H1 (cell line): Measurements from ENCODE around the gene PPP1R14C. TPM values are rescaled to one million over a fixed set of nuclear protein-coding genes. Genes with fewer than 3 reads are reported as not detected.

Source experiments
- CEBPB ChIP-seq: IDR thresholded peaks from 2 replicates; pipeline ENCODE4 v1.6.1; 2012; ENCODE audit warnings: low read depth, low read length
- CHD7 ChIP-seq: fragments of 300-600 bp; sonication (generic); IDR thresholded peaks from 2 replicates; pipeline ENCODE4 v1.7.1; 2012; ENCODE audit warnings: low read length, moderate library complexity, mild to moderate bottlenecking, inconsistent platforms; ENCODE audit not compliant: insufficient replicate concordance
- PHF8 ChIP-seq: fragments of 200-600 bp; sonication (generic); conservative IDR thresholded peaks from 2 replicates; pipeline ENCODE4 v1.7.1; 2012; ENCODE audit warnings: low read depth, mild to moderate bottlenecking, inconsistent platforms, low read length, moderate library complexity
- POU5F1 ChIP-seq: IDR thresholded peaks from 2 replicates; pipeline ENCODE4 v1.6.1; 2011; ENCODE audit warnings: low read depth, mild to moderate bottlenecking, low read length, moderate library complexity
- SIN3A ChIP-seq, 2 experiments: IDR thresholded peaks in 1 of 2; conservative IDR thresholded peaks in 1 of 2; 2 replicates each; pipeline ENCODE4 v1.6.1; 2011 to 2012; ENCODE audit warnings: low read length in 2 of 2, improper control_type of control experiment in 1 of 2, low read depth in 1 of 2, mild to moderate bottlenecking in 1 of 2
- SIX5 ChIP-seq: IDR thresholded peaks from 2 replicates; pipeline ENCODE4 v1.6.1; 2011; ENCODE audit warnings: mild to moderate bottlenecking, low read depth, low read length
- polyA plus RNA-seq, 7 experiments: library from polyadenylated mRNA; depleted of rRNA in 3 of 7; stranded (reverse) in 5 of 7; unstranded in 2 of 7; fragments of >200 nt in 5 of 7; fragments of 200-250 nt in 2 of 7; gene quantifications; 1 replicate in 5 of 7; 2 replicates in 1 of 7; 4 replicates in 1 of 7; pipeline versions ENCODE4 v1.2.1 to v1.2.3, GENCODE V29; 2011 to 2013; ENCODE audit warnings: missing spikeins in 2 of 7, mixed read lengths in 2 of 7
- total RNA-seq: library from RNA; stranded (reverse); fragmentation: NEBNext Ultra II Directional; extraction: Animal tissue kit (Norgen Biotek cat#: 25700); gene quantifications from 2 replicates; pipeline ENCODE4 v1.2.1, GENCODE V29; 2021

Gene PPP1R14C
- total and polyA plus RNA-seq, 2 of the 8 experiments (the other 6 are each of a cell fraction or from before 2014, with no cell fraction given) = 0.30 to 0.61 TPM

GRCh38 chr6:150297327-150298029 lies 154.6 kb downstream of the PPP1R14C start (continued):
- TF ChIP-seq CHD7 = no peak
- no peak for TF ChIP-seq SIX5
- TF ChIP-seq SIN3A (conservative IDR thresholded peaks at IDR 0.05 in 1 of 2, IDR thresholded peaks at IDR 0.05 in 1 of 2; ENCODE audit: low read depth in 1 of 2, low read length in 2 of 2) = no peak
- no peak for TF ChIP-seq CEBPB
- no peak for TF ChIP-seq POU5F1
- no peak for TF ChIP-seq PHF8
